ENCODE data around the gene RGL3.
"Not testable (repeated sequence)": the region's sequence is repeated elsewhere in the genome, so short reads cannot be mapped to it uniquely, and the experiment has no call there.

Gene RGL3, protein sequence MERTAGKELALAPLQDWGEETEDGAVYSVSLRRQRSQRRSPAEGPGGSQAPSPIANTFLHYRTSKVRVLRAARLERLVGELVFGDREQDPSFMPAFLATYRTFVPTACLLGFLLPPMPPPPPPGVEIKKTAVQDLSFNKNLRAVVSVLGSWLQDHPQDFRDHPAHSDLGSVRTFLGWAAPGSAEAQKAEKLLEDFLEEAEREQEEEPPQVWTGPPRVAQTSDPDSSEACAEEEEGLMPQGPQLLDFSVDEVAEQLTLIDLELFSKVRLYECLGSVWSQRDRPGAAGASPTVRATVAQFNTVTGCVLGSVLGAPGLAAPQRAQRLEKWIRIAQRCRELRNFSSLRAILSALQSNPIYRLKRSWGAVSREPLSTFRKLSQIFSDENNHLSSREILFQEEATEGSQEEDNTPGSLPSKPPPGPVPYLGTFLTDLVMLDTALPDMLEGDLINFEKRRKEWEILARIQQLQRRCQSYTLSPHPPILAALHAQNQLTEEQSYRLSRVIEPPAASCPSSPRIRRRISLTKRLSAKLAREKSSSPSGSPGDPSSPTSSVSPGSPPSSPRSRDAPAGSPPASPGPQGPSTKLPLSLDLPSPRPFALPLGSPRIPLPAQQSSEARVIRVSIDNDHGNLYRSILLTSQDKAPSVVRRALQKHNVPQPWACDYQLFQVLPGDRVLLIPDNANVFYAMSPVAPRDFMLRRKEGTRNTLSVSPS

DNA sequence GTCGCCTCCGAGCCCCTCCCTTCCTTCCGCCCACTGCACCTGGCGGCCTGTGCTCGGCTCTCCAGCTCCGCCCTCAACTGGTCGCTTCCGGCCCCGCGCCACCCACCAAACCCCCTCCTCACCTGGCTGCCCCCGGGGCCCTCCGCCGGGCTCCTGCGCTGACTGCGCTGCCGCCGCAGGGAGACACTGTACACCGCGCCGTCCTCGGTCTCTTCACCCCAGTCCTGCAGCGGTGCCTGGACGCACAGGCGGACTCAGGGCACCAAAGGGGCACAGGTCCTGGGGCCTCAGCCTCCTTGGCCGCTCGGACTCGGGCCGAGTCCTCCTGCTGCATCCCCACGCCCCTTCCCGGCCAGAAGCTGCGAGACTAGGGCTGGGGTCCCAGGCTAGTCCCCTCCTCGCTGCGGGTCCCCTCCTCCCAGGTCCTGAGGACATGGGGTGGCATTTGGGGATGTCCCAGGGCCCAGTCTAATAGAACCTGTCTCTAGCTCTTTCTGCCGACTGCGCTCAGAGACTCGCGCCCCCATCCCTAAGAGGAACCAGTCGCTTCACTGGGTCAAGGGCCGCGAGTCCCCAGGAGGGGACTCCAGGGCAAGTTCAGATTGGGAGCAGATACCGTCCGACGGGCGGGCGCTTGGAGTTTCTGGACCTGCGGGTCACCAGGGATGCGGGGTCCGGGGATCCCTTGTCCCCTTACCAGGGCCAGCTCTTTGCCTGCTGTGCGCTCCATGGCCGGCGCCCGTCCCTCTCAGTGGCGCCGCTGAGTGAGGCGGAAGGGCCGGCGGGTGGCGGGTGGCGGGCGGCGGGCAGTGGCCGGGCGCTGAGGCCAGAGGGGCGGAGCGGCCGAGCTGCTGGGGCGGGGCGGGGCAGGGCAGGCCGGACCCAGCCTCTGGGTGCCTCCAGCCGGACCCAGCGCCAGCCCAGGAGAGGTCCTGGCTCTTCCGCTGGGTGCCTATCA is at the start of gene RGL3:
RGL3 (minus strand) TSS at position 766 of the 958 bp plus-strand sequence; CDS start at position 730, 36 bp downstream.
- no peak within 1 kb of the TSS for H3K4me3 ChIP-seq (ENCODE audit: low read length)
- TF ChIP-seq ZNF274 (IDR thresholded peaks at IDR 0.05; ENCODE audit: low read depth, low read length): no peak

DNA sequence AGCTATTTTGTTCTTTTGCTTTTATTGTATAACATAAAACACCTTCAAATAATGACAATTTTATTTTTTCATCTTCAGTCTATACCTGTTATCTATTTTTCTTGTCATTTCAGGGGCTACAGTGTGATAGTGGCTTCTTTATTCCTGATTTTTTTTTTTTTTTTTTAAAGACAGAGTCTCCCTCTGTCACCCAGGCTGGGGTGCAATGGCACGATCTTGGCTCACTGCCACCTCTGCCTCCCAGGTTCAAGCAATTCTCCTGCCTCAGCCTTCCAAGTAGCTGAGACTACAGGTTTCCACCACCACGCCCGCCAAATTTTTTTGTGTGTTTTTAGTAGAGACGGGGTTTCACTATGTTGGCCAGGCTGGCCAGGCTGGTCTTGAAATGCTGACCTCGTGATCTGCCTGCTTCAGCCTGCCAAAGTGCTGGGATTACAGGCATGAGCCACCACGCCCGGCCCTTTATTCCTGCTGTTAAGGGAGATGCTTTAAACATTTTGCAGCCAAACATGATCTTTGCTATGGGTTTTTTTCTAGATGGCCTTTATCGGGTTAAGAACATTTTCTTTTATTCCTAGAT is 49.2 kb upstream of the RGL3 start:
- not testable (repeated sequence) for H3K4me3 ChIP-seq (ENCODE audit: low read length)

DNA sequence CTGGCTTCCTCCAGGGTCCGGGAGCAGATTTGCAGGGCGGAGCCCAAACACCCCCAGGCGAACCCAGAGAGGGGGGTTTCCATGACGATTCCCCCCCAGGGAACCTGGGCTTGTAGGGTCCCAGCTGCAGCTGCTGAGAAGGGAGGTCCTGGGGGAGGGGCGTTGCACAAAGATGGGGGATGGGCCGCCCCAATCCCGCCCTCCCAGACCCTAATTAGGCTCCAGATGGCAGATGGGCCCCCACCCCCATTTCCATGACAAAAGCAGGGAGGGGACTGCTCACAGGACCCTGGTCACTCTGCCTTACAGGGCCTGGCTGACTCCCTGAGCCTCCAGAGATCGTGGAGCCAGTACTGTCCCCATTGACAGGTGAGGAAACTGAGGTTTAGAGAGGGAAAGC is 46.5 kb upstream of the RGL3 start:
- TF ChIP-seq ZNF274 (IDR thresholded peaks at IDR 0.05; ENCODE audit: low read depth, low read length): no peak
- no peak overlapping the region for H3K4me3 ChIP-seq (ENCODE audit: low read length)

DNA sequence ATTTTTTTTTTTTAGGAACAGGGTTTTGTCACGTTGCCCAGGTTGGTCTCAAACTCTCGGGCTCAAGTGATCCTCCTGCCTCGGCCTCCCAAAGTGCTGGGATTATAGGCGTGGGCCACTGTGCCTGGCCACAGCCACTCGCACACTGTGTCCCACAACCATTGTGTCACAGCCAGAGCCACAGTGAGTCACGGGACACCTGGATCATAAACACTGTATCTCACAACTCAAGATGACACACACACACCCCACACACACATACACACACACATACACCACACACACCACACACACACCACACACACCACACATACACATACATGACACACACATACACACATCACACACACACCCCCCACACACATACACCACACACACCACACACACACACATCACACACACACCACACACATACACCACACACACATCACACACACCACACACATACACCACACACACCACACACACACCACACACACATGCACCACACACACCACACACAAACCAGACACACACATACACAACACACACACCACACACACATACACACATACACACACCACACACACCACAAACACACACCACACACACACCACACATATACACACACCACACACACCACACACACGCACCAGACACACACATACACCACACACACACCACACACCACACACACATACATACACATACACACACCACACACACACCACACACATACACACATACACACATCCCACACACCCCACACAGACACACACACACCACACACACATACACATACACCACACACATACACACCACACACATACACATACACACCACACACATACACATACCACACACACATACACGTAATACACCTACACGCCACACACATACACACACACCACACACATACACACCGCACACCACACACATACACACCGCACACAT is 45.5 kb upstream of the RGL3 start:
- H3K4me3 ChIP-seq (ENCODE audit: low read length): no peak overlapping the region
- no peak for TF ChIP-seq ZNF274 (IDR thresholded peaks at IDR 0.05; ENCODE audit: low read depth, low read length)

DNA sequence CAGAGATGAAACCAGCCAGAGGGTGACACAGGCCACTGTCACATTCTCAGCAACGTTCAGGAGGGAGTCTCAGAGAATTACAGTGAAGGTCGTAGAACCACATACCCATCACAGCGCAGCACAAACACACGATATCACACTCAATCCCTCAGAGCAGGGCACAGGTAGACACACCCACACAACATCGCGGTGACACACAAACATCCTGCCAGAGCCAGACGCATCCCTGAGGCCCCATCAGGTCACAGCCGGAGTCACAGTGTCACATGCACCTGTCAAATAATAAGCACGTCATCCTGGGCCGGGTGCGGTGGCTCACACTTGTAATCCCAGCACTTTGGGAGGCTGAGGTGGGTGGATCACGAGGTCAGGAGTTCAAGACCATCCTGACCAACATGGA is 44.3 kb upstream of the RGL3 start:
- no peak overlapping the region for H3K4me3 ChIP-seq (ENCODE audit: low read length)
- TF ChIP-seq ZNF274 (IDR thresholded peaks at IDR 0.05; ENCODE audit: low read depth, low read length): no peak

DNA sequence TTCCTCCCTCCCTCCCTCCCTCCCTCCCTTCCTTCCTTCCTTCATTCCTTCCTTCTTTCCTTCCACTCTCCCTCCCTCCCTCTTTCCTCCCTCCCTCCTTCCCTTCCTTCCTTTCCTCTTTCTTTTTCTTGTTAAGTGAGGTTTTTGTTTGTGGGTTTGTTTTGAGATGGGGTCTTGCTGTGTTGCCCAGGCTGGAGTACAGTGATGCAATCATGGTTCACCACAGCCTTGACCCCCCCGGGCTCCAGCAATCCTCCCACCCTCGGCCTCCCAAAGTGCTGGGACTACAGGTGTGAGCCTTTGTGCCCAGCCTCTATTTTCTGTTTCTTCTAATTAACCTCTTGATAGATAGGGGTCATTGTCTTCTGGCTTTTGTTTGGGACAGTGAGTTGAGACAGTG is 42.3 kb upstream of the RGL3 start:
- H3K4me3 ChIP-seq (ENCODE audit: low read length): no peak overlapping the region
- TF ChIP-seq ZNF274 (IDR thresholded peaks at IDR 0.05; ENCODE audit: low read depth, low read length): no peak

DNA sequence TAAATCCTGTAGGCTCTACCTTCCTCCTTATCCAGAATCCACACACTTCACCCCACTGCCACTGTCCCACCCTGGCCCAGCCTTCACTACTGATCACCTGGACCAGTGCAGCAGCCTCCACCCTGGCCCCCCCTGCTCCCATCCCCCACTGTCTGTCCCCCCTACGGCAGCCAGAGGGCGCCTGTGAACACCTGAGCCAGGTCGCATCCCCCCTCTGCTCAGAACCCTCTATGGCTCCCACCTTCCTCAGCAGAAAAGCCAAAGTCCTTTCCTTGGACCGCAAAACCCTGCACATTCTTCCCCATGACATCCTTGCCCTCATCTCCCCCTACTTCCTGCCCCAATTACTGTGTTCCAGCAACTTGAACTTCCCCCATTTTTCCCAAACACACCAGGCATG is 41.1 kb upstream of the RGL3 start:
- H3K4me3 ChIP-seq (ENCODE audit: low read length): no peak overlapping the region
- no peak for TF ChIP-seq ZNF274 (IDR thresholded peaks at IDR 0.05; ENCODE audit: low read depth, low read length)

DNA sequence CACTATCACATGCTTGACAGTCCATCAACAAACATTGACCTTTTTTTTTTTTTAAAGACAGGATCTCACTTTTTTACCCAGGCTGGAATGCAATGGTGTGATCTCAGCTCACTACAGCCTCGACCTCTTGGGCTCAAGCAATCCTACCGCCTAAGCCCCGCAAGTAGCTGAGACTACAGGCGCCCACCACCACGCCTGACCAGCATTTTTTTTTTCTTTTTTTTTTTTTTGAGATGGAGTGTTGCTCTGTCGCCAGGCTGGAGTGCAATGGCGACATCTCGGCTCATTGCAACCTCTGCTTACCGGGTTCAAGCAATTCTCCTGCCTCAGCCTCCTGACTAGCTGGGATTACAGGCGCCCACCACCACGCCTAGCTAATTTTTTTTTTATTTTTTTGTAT is 39.8 kb upstream of the RGL3 start:
- not testable (repeated sequence) for H3K4me3 ChIP-seq (ENCODE audit: low read length)

DNA sequence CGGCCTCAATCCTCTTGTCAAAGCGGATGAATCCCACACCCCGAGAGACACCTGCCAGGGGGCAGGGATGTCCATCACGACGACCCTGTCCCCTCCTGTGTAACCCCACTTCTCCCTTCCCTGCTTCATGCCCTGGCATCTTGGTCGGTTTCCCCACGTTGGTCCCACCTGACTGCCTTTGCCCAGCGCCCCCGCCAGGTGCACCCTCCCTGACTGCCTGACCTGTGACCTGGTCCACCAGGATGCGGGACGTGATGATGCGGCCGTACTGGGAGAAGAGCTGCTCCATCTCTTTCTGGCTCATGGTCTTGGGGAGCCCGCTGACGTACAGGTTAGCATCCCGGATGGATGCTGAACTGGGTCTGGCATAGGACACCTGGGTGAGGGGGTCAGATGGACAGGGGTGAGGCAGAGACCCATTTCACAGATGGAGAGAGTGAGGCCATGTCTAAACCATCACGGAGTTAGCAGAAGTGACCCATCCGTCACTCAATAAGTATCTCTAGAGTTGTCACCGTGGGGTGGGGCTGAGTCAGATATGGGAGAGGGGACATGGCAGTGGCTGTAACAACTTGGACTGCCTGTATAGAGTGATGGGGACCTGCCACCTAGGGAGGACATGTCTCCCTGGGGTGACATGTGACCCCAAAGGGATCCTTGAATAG is 39.3 kb upstream of the RGL3 start:
- TF ChIP-seq ZNF274 (IDR thresholded peaks at IDR 0.05; ENCODE audit: low read depth, low read length): no peak
- H3K4me3 ChIP-seq (ENCODE audit: low read length): no peak overlapping the region

DNA sequence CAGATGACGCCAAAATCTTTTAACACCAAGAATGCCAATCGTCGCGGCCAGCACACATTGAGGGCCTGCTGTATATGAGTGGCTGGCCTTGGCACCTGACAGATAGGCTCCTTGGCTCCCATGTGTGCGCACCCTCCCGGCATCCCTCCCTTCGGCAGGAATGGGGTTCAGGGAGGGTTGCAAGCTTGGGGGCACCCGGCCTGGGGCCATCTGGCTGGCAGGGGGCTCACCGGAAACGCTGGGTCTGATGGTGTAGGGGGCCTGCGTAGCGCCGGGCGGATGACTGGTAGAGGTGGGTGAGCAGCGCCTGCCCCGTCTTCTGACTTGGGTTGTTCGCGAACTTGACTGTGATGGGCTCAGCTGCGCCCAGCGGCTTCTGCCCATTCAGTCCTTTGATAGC is 38.7 kb upstream of the RGL3 start:
- H3K4me3 ChIP-seq (ENCODE audit: low read length): no peak overlapping the region
- TF ChIP-seq ZNF274 (IDR thresholded peaks at IDR 0.05; ENCODE audit: low read depth, low read length): no peak

DNA sequence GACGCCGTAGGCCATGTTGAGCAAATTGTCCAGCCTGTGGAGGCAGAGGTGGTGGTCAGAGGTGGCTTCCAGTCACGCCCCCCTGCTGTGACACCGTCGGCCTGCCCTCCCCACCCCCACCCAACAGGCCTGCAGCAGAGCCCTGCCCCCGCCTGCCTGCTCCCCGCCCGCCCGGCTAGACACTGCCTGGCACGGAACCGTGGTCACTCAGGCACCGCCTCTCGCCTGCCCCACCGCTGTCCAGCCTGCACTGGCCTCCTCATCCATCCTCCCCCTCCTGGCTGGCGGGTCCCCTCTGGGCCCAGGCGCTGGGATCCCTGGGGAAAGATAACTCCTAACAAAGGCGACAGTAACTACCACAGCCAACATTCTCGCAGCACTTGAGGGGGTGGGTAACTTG is 38.0 kb upstream of the RGL3 start:
- TF ChIP-seq ZNF274 (IDR thresholded peaks at IDR 0.05; ENCODE audit: low read depth, low read length): no peak
- no peak overlapping the region for H3K4me3 ChIP-seq (ENCODE audit: low read length)

DNA sequence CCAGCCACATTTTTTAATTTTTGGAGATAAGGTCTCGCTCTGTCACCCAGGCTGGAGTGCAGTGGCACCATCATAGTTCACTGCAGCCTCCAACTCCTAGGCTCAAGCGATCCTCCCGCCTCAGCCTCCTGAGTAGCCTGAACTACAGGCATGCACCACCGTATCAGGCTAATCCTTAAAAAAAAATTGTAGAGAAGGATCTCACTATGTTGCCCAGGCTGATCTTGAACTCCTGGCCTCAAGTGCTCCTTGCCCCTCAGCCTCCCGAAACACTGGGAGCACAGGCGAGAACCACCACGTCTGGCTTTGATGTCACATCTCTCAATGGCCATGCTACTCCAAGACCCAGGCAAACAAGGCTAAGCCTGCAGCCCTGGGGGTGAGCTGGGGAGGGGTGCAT is 37.5 kb upstream of the RGL3 start:
- TF ChIP-seq ZNF274 (IDR thresholded peaks at IDR 0.05; ENCODE audit: low read depth, low read length): no peak

DNA sequence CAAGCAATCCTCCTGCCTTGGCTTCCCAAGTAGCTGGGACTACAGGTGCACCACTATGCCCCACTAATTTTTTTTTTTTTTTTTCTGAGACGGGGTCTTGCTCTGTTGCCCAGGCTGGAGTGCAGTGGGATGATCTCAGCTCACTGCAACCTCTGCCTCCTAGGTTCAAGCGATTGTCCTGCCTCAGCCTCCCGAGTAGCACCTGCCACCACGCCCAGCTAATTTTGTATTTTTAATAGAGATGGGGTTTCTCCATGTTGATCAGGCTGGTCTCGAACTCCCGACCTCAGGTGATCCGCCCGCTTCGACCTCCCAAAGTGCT is 36.1 kb upstream of the RGL3 start:
- H3K4me3 ChIP-seq (ENCODE audit: low read length): not testable (repeated sequence)

More for the DNA sequence above, 37.5 kb upstream of the RGL3 start:
- H3K4me3 ChIP-seq (ENCODE audit: low read length): no peak overlapping the region

Measured in GM08714 (cell line).